ENCODE data around the gene ZNF337.

Gene ZNF337

GRCh38 chr20:25744261-25744660 is 47.6 kb upstream of the ZNF337 start:
- TF ChIP-seq USF1 (IDR thresholded peaks at IDR 0.05) (no peak), FOXM1 (IDR thresholded peaks at IDR 0.05; ENCODE audit: borderline replicate concordance, low read depth) (no peak), YY1 (IDR thresholded peaks at IDR 0.05; ENCODE audit: low read depth) (no peak), TCF12 (IDR thresholded peaks at IDR 0.05; ENCODE audit: low read depth) (no peak)
- TF ChIP-seq, protein P1, sequence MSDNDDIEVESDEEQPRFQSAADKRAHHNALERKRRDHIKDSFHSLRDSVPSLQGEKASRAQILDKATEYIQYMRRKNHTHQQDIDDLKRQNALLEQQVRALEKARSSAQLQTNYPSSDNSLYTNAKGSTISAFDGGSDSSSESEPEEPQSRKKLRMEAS (IDR thresholded peaks at IDR 0.05) = no peak

- TF ChIP-seq, protein P1 (IDR thresholded peaks at IDR 0.05) = no peak
- TF ChIP-seq USF1 (IDR thresholded peaks at IDR 0.05) = no peak
- no peak for TF ChIP-seq YY1 (IDR thresholded peaks at IDR 0.05; ENCODE audit: low read depth)
- no peak for TF ChIP-seq NFIC (IDR thresholded peaks at IDR 0.05)
- TF ChIP-seq TCF12 (IDR thresholded peaks at IDR 0.05; ENCODE audit: low read depth) = no peak
- TF ChIP-seq REST (IDR thresholded peaks at IDR 0.05; ENCODE audit: low read depth) = no peak
- no peak for TF ChIP-seq TEAD4 (IDR thresholded peaks at IDR 0.05)
- no peak for TF ChIP-seq EP300 (IDR thresholded peaks at IDR 0.05; ENCODE audit: borderline replicate concordance)
- no peak for TF ChIP-seq CREB1 (IDR thresholded peaks at IDR 0.05; ENCODE audit: low read depth)
- TF ChIP-seq TAF1 (IDR thresholded peaks at IDR 0.05; ENCODE audit: low read depth) = no peak
- no peak for TF ChIP-seq RAD21 (IDR thresholded peaks at IDR 0.05; ENCODE audit: low read depth)
Observed at GRCh38 chr20:25741088-25741487, 44.4 kb upstream of the ZNF337 start.

GRCh38 chr20:25739615-25740320 is 43.1 kb upstream of the ZNF337 start:
- no peak for TF ChIP-seq TEAD4 (IDR thresholded peaks at IDR 0.05)
- TF ChIP-seq CEBPB (IDR thresholded peaks at IDR 0.05) = no peak
- no peak for TF ChIP-seq REST (IDR thresholded peaks at IDR 0.05; ENCODE audit: low read depth)
- TF ChIP-seq, protein P1 (IDR thresholded peaks at IDR 0.05) = no peak
- no peak for TF ChIP-seq USF1 (IDR thresholded peaks at IDR 0.05)
- TF ChIP-seq FOXM1 (IDR thresholded peaks at IDR 0.05; ENCODE audit: borderline replicate concordance, low read depth) = no peak
- TF ChIP-seq RAD21 (IDR thresholded peaks at IDR 0.05; ENCODE audit: low read depth) = no peak
- TF ChIP-seq TAF1 (IDR thresholded peaks at IDR 0.05; ENCODE audit: low read depth) = no peak
- TF ChIP-seq EP300 (IDR thresholded peaks at IDR 0.05; ENCODE audit: borderline replicate concordance) = no peak
- no peak for TF ChIP-seq TCF12 (IDR thresholded peaks at IDR 0.05; ENCODE audit: low read depth)

- TF ChIP-seq TEAD4 (IDR thresholded peaks at IDR 0.05) = no peak
- TF ChIP-seq REST (IDR thresholded peaks at IDR 0.05; ENCODE audit: low read depth) = no peak
- TF ChIP-seq CREB1 (IDR thresholded peaks at IDR 0.05; ENCODE audit: low read depth) = no peak
- TF ChIP-seq EGR1 (IDR thresholded peaks at IDR 0.05) = no peak
- no peak for TF ChIP-seq NFIC (IDR thresholded peaks at IDR 0.05)
- TF ChIP-seq CEBPB (IDR thresholded peaks at IDR 0.05) = no peak
- no peak for TF ChIP-seq TAF1 (IDR thresholded peaks at IDR 0.05; ENCODE audit: low read depth)
- TF ChIP-seq, protein P1 (IDR thresholded peaks at IDR 0.05) = no peak
Observed at GRCh38 chr20:25738198-25738597, 41.5 kb upstream of the ZNF337 start.
